C4-2B (cell line): ENCODE data around the gene OIT3.

Experiments used
- CTCF ChIP-seq: fragments of 450-650 bp; conservative IDR thresholded peaks from 2 replicates; pipeline ENCODE4 v1.5.1; 2017; ENCODE audit warnings: mild to moderate bottlenecking
- ZFX ChIP-seq: fragments of 450-650 bp; IDR thresholded peaks from 2 replicates; pipeline ENCODE4 v1.6.1; 2017

- TF ChIP-seq CTCF: no peak
- TF ChIP-seq ZFX: no peak
Measured at GRCh38 chr10:72928798-72929197, 35.3 kb downstream of the OIT3 start.
